Measurements from ENCODE around the gene ITGB3. TPM values are rescaled to one million over a fixed set of nuclear protein-coding genes. Genes with fewer than 3 reads are reported as not detected.

The ITGB3 gene
- total RNA-seq, 1 donor: 22.0 TPM

GRCh38 chr17:47358652-47359051 is 105.0 kb downstream of the ITGB3 start:
- TF ChIP-seq CTCF (IDR thresholded peaks at IDR 0.05; ENCODE audit: insufficient read depth, low read length): no peak
- DNase-seq (ENCODE audit: low read depth): no peak
- H3K4me3 ChIP-seq (ENCODE audit: low read depth, low read length): no peak overlapping the region

Small RNA genes within 50 kb of the gene (small RNA-seq; reads per million reads assigned to genes)
- gene RNU7-186P: not detected

Other genes with a start within 250 kb of the ITGB3 start
- gene CDC27, start 64.5 kb upstream of the ITGB3 start, total RNA-seq (ENCODE audit: low replicate concordance): 32.9 and 128 TPM in 2 replicates
- gene MYL4, start 44.5 kb upstream of the ITGB3 start, total RNA-seq (ENCODE audit: low replicate concordance): not detected in 2 replicates
- gene EFCAB13, start 70.1 kb downstream of the ITGB3 start, total RNA-seq (ENCODE audit: low replicate concordance): 4.9 and 5.6 TPM in 2 replicates